MCF 10A (cell line): ENCODE results near the gene KATNBL1. TPM values are rescaled to one million over a fixed set of nuclear protein-coding genes. Genes with fewer than 3 reads are reported as not detected.

ENCODE experiments used
- BruUV-seq: library from RNA; stranded (reverse); fragments of 400-500 nt; replicated peaks from 2 replicates; lab custom pipeline; 2021; lab: Mats Ljungman, UMichigan
- CTCF ChIA-PET: fragments of 300-600 bp; sonication (Branson Sonifier 250); formaldehyde crosslinking; extraction: SDS; loops from one replicate; lab custom pipeline; 2021; ENCODE audit warnings: antibody characterized with exemption, inconsistent platforms; lab: Yijun Ruan, JAX
- POLR2A ChIA-PET: fragments of 300-600, 350-650 bp; sonication (Branson Sonifier 250); formaldehyde crosslinking; extraction: SDS; loops from one replicate; lab custom pipeline; 2020; ENCODE audit warnings: antibody characterized with exemption, inconsistent platforms; lab: Yijun Ruan, JAX
- DNase-seq: peaks from one replicate; pipeline ENCODE4 v3.0.0-alpha.2; 2018; ENCODE audit not compliant: unreplicated experiment
- H3K27ac Mint-ChIP-seq: one replicate; pipeline ENCODE4 v1.8.0; 2022; ENCODE audit warnings: mild to moderate bottlenecking, low read depth, mixed read lengths; ENCODE audit not compliant: unreplicated experiment
- H3K27me3 Mint-ChIP-seq: one replicate; pipeline ENCODE4 v1.8.0; 2022; ENCODE audit warnings: mixed read lengths; ENCODE audit not compliant: insufficient read depth, unreplicated experiment
- H3K36me3 Mint-ChIP-seq: one replicate; pipeline ENCODE4 v1.8.0; 2022; ENCODE audit warnings: mild to moderate bottlenecking, moderate library complexity, mixed read lengths; ENCODE audit not compliant: insufficient read depth, unreplicated experiment
- H3K4me1 Mint-ChIP-seq: one replicate; pipeline ENCODE4 v1.8.0; 2022; ENCODE audit warnings: mixed read lengths; ENCODE audit not compliant: insufficient read depth, unreplicated experiment
- H3K4me3 Mint-ChIP-seq: one replicate; pipeline ENCODE4 v1.8.0; 2022; ENCODE audit warnings: mild to moderate bottlenecking, moderate library complexity, mixed read lengths; ENCODE audit not compliant: unreplicated experiment
- H3K9me3 Mint-ChIP-seq: one replicate; pipeline ENCODE4 v1.8.0; 2022; ENCODE audit warnings: mixed read lengths; ENCODE audit not compliant: unreplicated experiment
- intact Hi-C: fragments of 100-400 bp; cut with micrococcal nuclease; formaldehyde crosslinking; loops from 2 replicates; pipeline ENCODE4 v1.14.1; 2022
- total RNA-seq: library from RNA; stranded (reverse); gene quantifications from 2 replicates; pipeline ENCODE4 v1.2.3, GENCODE V29; 2022
- TF ChIP-seq, protein P1 (sequence below): fragments of 200-600 bp; IDR thresholded peaks from one replicate; pipeline ENCODE4 v1.8.0; 2022; ENCODE audit warnings: antibody characterized with exemption, mild to moderate bottlenecking; ENCODE audit not compliant: unreplicated experiment

KATNBL1 gene
- total RNA-seq, 1 experiment from 2014 or later: 38.2 TPM

DNA sequence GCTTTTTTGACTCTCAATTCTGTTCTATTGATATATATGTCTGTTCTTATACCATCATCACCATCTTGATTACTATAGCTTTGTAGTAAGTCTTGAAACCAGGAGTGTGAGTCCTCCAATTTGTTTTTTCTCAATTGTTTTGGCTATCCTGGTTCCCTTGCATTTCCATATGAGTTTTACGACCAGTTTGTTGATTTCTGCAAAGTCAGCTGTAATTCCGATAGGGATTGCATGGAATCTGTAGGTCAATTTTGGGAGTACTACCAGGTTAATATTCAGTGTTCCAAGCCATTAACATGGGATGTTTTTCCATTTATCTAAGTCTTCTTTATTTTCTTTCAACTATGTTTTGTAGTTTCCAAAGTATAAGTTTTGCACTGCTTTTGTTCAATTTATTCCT is 81.0 kb downstream of the KATNBL1 start:
- intact Hi-C loops: no loop called here
- no TSS peak for BruUV-seq
- no peak for DNase-seq
- Mint-ChIP-seq H3K4me1 (no peaks in the 10 kb centered on the region), H3K27me3 (no peaks in the 10 kb centered on the region), H3K36me3 (peaks cover 4% of the 10 kb centered on the region), H3K9me3 (no peaks in the 10 kb centered on the region), H3K4me3 (no peak overlapping the region), H3K27ac (no peak overlapping the region)
- TF ChIP-seq, protein P1, sequence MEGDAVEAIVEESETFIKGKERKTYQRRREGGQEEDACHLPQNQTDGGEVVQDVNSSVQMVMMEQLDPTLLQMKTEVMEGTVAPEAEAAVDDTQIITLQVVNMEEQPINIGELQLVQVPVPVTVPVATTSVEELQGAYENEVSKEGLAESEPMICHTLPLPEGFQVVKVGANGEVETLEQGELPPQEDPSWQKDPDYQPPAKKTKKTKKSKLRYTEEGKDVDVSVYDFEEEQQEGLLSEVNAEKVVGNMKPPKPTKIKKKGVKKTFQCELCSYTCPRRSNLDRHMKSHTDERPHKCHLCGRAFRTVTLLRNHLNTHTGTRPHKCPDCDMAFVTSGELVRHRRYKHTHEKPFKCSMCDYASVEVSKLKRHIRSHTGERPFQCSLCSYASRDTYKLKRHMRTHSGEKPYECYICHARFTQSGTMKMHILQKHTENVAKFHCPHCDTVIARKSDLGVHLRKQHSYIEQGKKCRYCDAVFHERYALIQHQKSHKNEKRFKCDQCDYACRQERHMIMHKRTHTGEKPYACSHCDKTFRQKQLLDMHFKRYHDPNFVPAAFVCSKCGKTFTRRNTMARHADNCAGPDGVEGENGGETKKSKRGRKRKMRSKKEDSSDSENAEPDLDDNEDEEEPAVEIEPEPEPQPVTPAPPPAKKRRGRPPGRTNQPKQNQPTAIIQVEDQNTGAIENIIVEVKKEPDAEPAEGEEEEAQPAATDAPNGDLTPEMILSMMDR: no peak
- ChIA-PET POLR2A (no interaction called here), CTCF (no interaction called here)

DNA sequence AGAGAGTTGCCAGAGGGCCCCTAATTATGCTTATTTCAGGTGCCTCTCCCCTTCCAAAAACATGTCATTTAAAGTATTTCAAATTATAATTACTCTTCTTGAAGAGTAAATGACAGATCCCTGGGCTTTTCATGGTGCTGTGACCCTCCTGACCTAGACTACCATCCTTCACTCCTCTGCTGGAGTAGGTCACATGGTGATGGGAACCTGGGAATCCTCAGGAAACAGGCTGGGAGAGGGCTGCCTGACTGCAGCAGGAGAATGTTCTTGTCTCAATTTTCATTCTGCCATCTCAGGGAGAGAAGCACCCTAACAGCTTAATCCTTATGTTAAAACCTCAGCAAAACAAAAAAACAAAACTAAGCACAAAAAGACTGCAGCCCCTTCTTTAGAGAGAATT is 83.4 kb downstream of the KATNBL1 start:
- Mint-ChIP-seq H3K27me3 (no peaks in the 10 kb centered on the region), H3K9me3 (no peaks in the 10 kb centered on the region), H3K36me3 (no peaks in the 10 kb centered on the region), H3K27ac (no peak overlapping the region), H3K4me3 (no peak overlapping the region), H3K4me1 (no peaks in the 10 kb centered on the region)
- BruUV-seq: no TSS peak
- DNase-seq: no peak
- TF ChIP-seq, protein P1: no peak
- POLR2A ChIA-PET: no interaction called here
- intact Hi-C loops: no loop called here
- CTCF ChIA-PET: interaction anchor here (0.7 to 1.0 kb wide), 2 partner anchors 15 to 16 kb away, joined by 3 to 4 read pairs; no protein-coding TSS in a partner anchor

DNA sequence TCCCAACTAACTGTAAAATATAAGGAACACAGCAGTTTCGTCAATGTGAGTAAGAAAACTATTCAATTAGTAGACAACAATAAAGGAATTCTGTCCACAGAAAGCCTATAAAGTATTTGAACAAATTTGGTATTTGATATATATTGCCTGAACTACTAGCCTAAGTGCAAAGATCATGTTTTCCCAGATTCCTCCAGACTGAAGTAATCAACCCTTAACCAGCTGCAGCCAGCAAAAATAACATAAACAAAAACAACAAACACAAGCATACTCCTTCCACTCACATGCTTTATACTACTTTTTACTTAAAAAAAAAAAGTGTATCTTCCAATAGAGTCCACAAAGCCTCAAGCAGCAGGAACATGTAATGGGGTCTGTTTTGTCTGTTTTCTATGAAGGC is 84.0 kb downstream of the KATNBL1 start:
- TF ChIP-seq, protein P1: no peak
- H3K4me3 Mint-ChIP-seq: no peak overlapping the region
- H3K4me1 Mint-ChIP-seq: no peaks in the 10 kb centered on the region
- no peak overlapping the region for H3K27ac Mint-ChIP-seq
- H3K27me3 Mint-ChIP-seq: no peaks in the 10 kb centered on the region
- no TSS peak for BruUV-seq
- no peaks in the 10 kb centered on the region for H3K36me3 Mint-ChIP-seq
- DNase-seq: no peak
- ChIA-PET CTCF (interaction anchor here (0.7 to 2.1 kb wide), 3 partner anchors 10 to 83 kb away, joined by 3 to 7 read pairs (median 4); no protein-coding TSS in a partner anchor), POLR2A (interaction anchor here (0.6 to 1.5 kb wide), 3 partner anchors 10 to 843 kb away, joined by 3 read pairs; partner anchors contain the start of gene AQR)
- intact Hi-C loops: no loop called here
- H3K9me3 Mint-ChIP-seq: no peaks in the 10 kb centered on the region

DNA sequence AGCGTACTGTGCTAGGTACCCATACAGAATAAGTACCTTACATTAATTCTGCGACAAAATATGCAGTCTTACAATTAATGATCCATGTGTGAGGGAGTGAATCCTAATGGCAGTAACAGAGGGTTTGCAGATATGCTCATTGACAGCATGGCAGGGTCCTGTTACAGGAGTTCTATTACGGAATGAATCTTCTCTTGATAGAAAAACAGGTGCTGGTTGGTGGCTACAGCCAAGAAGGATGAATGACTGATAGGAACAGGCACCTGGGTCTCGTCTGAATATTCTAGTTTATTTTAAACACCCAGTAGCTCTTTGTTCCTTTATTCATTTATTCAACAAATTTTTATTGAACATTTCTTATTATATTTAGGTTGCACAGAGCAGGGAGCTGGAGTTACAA is 85.2 kb downstream of the KATNBL1 start:
- DNase-seq: no peak
- H3K36me3 Mint-ChIP-seq: no peaks in the 10 kb centered on the region
- H3K9me3 Mint-ChIP-seq: no peaks in the 10 kb centered on the region
- H3K4me1 Mint-ChIP-seq: no peaks in the 10 kb centered on the region
- H3K4me3 Mint-ChIP-seq: no peak overlapping the region
- H3K27me3 Mint-ChIP-seq: no peaks in the 10 kb centered on the region
- no TSS peak for BruUV-seq
- ChIA-PET POLR2A (interaction anchor here (1.5 kb wide), 1 partner anchor 11 kb away, joined by 3 read pairs; no protein-coding TSS in a partner anchor), CTCF (interaction anchor here (2.1 kb wide), 1 partner anchor 84 kb away, joined by 7 read pairs; no protein-coding TSS in a partner anchor)
- intact Hi-C loops: no loop called here
- no peak overlapping the region for H3K27ac Mint-ChIP-seq
- TF ChIP-seq, protein P1: no peak
